Daoy (cell line): ENCODE data around the gene SEMA3F. TPM values are rescaled to one million over a fixed set of nuclear protein-coding genes. Genes with fewer than 3 reads are reported as not detected.
A peak's percentile ranks its signal among the peaks of the same experiment; 100 is the strongest.
"Not testable (repeated sequence)": the region's sequence is repeated elsewhere in the genome, so short reads cannot be mapped to it uniquely, and the experiment has no call there.

ENCODE experiments used
- DNase-seq: peaks from one replicate; pipeline ENCODE4 v3.0.0-alpha.2; 2015; ENCODE audit warnings: low read depth
- total RNA-seq: library from RNA; depleted of rRNA; stranded (reverse); fragments of >200 nt; shearing (Covaris generic); gene quantifications from 2 replicates; pipeline ENCODE4 v1.2.3, GENCODE V29; 2014

SEMA3F gene
- total RNA-seq, 1 experiment from 2014 or later = 0.51 TPM

- DNase-seq = no peak
Measured at GRCh38 chr3:50211930-50212329, 56.8 kb downstream of the SEMA3F start.

GRCh38 chr3:50212502-50212901 is 57.4 kb downstream of the SEMA3F start:
- no peak for DNase-seq

- no peak for DNase-seq
Measured at GRCh38 chr3:50212971-50213370, 57.8 kb downstream of the SEMA3F start.

GRCh38 chr3:50213373-50213772 is 58.2 kb downstream of the SEMA3F start:
- no peak for DNase-seq

GRCh38 chr3:50214824-50215223 is 59.7 kb downstream of the SEMA3F start:
- DNase-seq = no peak

- DNase-seq = no peak
Measured at GRCh38 chr3:50215529-50215928, 60.4 kb downstream of the SEMA3F start.

GRCh38 chr3:50217681-50218080 is 62.6 kb downstream of the SEMA3F start:
- DNase-seq = no peak

- DNase-seq = no peak
Measured at GRCh38 chr3:50218448-50218847, 63.3 kb downstream of the SEMA3F start.

- no peak for DNase-seq
Measured at GRCh38 chr3:50219285-50219684, 64.2 kb downstream of the SEMA3F start.

- no peak for DNase-seq
Measured at GRCh38 chr3:50220109-50220508, 65.0 kb downstream of the SEMA3F start.

GRCh38 chr3:50221051-50221410 is 65.9 kb downstream of the SEMA3F start:
- no peak for DNase-seq

- no peak for DNase-seq
Measured at GRCh38 chr3:50221411-50222168, 66.5 kb downstream of the SEMA3F start.

- no peak for DNase-seq
Measured at GRCh38 chr3:50222169-50222528, 67.0 kb downstream of the SEMA3F start.

GRCh38 chr3:50224639-50225038 is 69.5 kb downstream of the SEMA3F start:
- no peak for DNase-seq

GRCh38 chr3:50226888-50227389 is 71.8 kb downstream of the SEMA3F start:
- DNase-seq = peak; percentile 67

- DNase-seq = peak; percentile 92
Measured at GRCh38 chr3:50227390-50228183, 72.5 kb downstream of the SEMA3F start.

- not testable (repeated sequence) for DNase-seq
Measured at GRCh38 chr3:50228184-50228763, 73.2 kb downstream of the SEMA3F start.

- DNase-seq = no peak
Measured at GRCh38 chr3:50229490-50229889, 74.4 kb downstream of the SEMA3F start.

GRCh38 chr3:50230104-50230793 is 75.1 kb downstream of the SEMA3F start:
- no peak for DNase-seq

GRCh38 chr3:50230794-50231125 is 75.6 kb downstream of the SEMA3F start:
- DNase-seq = no peak

- no peak for DNase-seq
Measured at GRCh38 chr3:50231581-50231980, 76.5 kb downstream of the SEMA3F start.

- no peak for DNase-seq
Measured at GRCh38 chr3:50232303-50232702, 77.2 kb downstream of the SEMA3F start.
